GM23338 (cell line): ENCODE data around the gene KDM1A.

Source experiments
- EZH2phosphoT487 ChIP-seq: fragments of 200-600 bp; sonication (generic); IDR thresholded peaks from one replicate; pipeline ENCODE4 v1.8.1; 2018; ENCODE audit warnings: antibody characterized with exemption; ENCODE audit not compliant: unreplicated experiment
- POLR2AphosphoS5 ChIP-seq: IDR thresholded peaks from 2 replicates; pipeline ENCODE4 v1.6.1; 2016; ENCODE audit warnings: antibody characterized with exemption, low read depth

DNA sequence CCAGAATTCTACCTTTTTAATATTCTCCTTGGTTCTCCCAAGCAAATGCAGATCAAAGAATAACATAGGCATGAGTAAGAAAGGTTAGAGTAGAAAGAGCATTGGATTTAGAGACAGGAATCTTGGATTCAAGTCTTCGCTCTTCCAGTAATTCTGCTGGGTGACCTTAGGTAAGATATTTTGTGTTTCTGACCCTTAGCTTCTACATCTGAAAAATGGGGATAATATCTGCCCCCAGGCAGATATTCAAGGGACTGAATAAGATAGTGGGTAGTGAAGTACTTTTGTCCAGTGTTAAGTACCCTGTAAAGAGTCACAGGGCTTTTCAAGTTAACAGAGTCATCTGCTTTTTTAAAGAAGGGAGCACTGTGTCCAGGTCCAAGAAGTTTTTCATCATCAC is 70.8 kb downstream of the KDM1A start:
- TF ChIP-seq POLR2AphosphoS5 (no peak), EZH2phosphoT487 (no peak)
